GM12892 (cell line): Measurements from ENCODE around the gene DKK1. TPM values are rescaled to one million over a fixed set of nuclear protein-coding genes. Genes with fewer than 3 reads are reported as not detected.

Experiments used
- DNase-seq: peaks from one replicate; pipeline ENCODE4 v3.0.0; 2011; ENCODE audit not compliant: insufficient read length
- FAIRE-seq: peaks from 2 replicates; lab custom pipeline; 2011; peaks lifted over from hg19 to GRCh38; lab: Jason Lieb, UNC
- POLR2A ChIP-seq: IDR thresholded peaks from 2 replicates; pipeline ENCODE4 v1.6.1; 2011; ENCODE audit warnings: low read depth, low read length, control low read depth
- POLR2AphosphoS5 ChIP-seq: IDR thresholded peaks from 2 replicates; pipeline ENCODE4 v1.6.1; 2011; ENCODE audit warnings: low read depth, low read length, control low read depth
- TAF1 ChIP-seq: IDR thresholded peaks from 2 replicates; pipeline ENCODE4 v1.6.1; 2011; ENCODE audit warnings: low read depth, mild to moderate bottlenecking, control low read depth, low read length, borderline replicate concordance
- polyA plus RNA-seq: library from polyadenylated mRNA; unstranded; fragments of >200 nt; gene quantifications from one replicate; pipeline ENCODE4 v1.2.1, GENCODE V29; 2012; ENCODE audit warnings: missing spikeins, inconsistent platforms; ENCODE audit not compliant: missing spikeins

Gene DKK1, protein sequence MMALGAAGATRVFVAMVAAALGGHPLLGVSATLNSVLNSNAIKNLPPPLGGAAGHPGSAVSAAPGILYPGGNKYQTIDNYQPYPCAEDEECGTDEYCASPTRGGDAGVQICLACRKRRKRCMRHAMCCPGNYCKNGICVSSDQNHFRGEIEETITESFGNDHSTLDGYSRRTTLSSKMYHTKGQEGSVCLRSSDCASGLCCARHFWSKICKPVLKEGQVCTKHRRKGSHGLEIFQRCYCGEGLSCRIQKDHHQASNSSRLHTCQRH
- not detected for polyA plus RNA-seq

DNA sequence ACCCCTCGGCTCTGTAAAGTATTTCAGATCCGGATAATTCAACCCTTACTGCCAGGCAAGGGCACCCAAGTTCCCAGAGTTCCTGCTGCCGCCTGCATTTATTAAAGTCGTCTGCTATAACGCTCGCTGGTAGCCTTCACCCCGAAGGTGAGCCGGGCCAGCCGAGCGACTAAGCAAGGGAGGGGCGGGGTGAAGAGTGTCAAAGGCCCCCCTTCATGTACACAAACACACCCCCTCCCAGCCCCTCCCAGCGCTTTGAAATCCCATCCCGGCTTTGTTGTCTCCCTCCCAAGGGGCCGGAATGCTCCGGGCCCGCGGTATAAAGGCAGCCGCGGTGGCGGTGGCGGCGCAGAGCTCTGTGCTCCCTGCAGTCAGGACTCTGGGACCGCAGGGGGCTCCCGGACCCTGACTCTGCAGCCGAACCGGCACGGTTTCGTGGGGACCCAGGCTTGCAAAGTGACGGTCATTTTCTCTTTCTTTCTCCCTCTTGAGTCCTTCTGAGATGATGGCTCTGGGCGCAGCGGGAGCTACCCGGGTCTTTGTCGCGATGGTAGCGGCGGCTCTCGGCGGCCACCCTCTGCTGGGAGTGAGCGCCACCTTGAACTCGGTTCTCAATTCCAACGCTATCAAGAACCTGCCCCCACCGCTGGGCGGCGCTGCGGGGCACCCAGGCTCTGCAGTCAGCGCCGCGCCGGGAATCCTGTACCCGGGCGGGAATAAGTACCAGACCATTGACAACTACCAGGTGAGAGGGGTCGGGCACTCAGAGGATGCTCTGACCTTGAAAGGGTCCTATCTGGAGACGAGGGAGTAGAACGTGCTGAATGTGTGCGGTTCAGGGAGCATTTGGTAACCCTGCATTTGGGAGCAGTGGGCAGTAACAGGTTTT is at the start of gene DKK1:
TSS of gene DKK1 (plus strand) at position 349 of the 889 bp plus-strand sequence. CDS start at position 503, 154 bp downstream.
- FAIRE-seq (no peak), DNase-seq (no peak)
- TF ChIP-seq TAF1 (no peak), POLR2AphosphoS5 (no peak), POLR2A (no peak)

GRCh38 chr10:52265131-52265926 is 48.8 kb upstream of the DKK1 start:
- TF ChIP-seq POLR2AphosphoS5 = no peak
- TF ChIP-seq TAF1 = no peak
- no peak for TF ChIP-seq POLR2A
- DNase-seq = no peak
- no peak for FAIRE-seq

GRCh38 chr10:52266858-52267257 is 47.2 kb upstream of the DKK1 start:
- TF ChIP-seq TAF1 (no peak), POLR2AphosphoS5 (no peak), POLR2A (no peak)
- DNase-seq (no peak), FAIRE-seq (no peak)

DNA sequence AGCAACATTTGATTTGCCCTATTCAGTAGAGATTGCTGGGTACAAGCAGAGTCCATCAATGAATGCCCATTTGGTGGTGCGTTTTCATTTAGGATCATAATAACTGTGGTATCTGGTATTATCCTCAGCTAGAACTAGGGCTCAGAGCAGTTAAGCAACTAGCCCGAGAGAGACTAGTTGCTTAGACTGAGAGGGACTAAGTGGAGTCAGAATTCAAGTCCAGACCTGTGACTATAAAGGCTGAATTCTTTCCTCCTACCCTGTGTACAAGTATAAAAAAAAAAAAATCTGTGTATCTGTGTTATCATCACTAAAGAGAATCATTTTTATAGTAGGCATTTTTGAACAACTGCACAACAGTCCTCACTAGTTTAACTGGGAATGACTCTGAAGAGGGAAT is 45.3 kb upstream of the DKK1 start:
- FAIRE-seq = no peak
- TF ChIP-seq POLR2A (no peak), TAF1 (no peak), POLR2AphosphoS5 (no peak)

DNA sequence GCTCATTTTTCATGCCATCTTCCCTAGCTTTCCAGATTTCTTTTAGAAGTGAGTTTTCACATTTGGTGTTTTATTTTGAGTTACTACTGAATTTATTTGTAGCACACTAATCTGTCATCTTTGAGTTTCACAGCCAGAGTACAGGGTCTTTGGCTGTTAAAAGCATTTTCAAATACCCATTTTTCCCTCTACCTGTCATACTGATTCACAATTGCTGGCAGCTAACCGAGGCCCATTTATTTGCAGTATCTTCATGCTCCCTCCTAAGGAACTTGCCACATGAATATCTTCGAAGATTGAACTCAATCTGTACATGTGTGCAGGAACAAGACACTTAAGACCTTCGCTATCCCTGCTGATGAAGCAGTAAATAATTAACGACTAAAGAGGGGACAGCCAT is 44.8 kb upstream of the DKK1 start:
- DNase-seq = no peak
- FAIRE-seq = no peak
- TF ChIP-seq POLR2AphosphoS5 (no peak), POLR2A (no peak), TAF1 (no peak)

More for the DNA sequence above, 45.3 kb upstream of the DKK1 start:
- DNase-seq = no peak

GRCh38 chr10:52276163-52276562 is 37.9 kb upstream of the DKK1 start:
- no peak for TF ChIP-seq POLR2AphosphoS5
- no peak for TF ChIP-seq TAF1
- no peak for FAIRE-seq
- no peak for DNase-seq

- FAIRE-seq (no peak), DNase-seq (no peak)
- TF ChIP-seq POLR2AphosphoS5 (no peak), TAF1 (no peak), POLR2A (no peak)
Measured at GRCh38 chr10:52276986-52277385, 37.1 kb upstream of the DKK1 start.

- FAIRE-seq (no peak), DNase-seq (no peak)
- TF ChIP-seq TAF1 = no peak
- TF ChIP-seq POLR2A = no peak
- TF ChIP-seq POLR2AphosphoS5 = no peak
Measured at GRCh38 chr10:52279546-52279945, 34.5 kb upstream of the DKK1 start.

DNA sequence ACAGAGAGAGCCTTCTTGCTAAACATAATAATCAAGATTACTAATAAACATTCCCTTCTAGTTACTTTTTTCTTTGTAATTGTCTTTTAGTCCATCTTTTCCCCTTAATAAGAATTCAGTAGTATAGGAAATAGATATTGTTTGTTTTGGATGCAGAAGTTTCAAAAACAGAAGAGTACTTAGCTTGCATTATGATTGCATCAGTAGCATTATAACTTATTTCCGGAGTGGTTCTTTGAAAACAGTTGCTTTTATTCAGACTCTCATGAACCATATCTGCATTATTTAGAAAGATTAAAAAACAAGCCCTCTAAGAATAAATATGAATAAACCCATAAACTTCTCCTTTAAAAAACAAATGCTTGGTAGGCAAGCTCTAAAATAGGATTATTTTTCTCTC is 34.0 kb upstream of the DKK1 start:
- FAIRE-seq = no peak

DNA sequence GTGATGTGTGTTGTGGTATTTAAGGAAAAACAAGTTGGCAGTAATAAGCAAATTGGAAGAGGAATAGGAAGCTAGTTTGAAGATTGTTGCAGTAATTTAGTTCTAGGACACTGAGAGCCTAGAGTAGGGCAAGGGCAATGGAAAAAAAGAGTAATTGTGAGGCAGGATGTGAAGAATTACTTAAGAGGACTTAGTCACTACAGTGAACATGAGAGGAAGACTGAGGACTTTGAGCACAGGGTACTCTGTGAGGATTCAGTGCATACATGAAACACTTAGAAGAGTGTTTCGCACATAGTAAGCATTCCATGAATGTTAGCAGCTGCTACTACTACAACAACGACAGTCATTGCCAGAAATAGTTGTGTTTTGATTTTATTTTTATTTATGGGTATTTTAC is 30.9 kb upstream of the DKK1 start:
- no peak for DNase-seq
- FAIRE-seq = no peak
- TF ChIP-seq POLR2AphosphoS5 (no peak), TAF1 (no peak), POLR2A (no peak)

More for the DNA sequence above, 34.0 kb upstream of the DKK1 start:
- TF ChIP-seq POLR2AphosphoS5 (no peak), POLR2A (no peak), TAF1 (no peak)
- DNase-seq = no peak
